Cerebellar nuclear complex (tissue), 1 donor: Measurements from ENCODE around the gene MED27.

ENCODE experiments used
- DNase-seq, 2 experiments: peaks; one replicate each; lab custom pipeline; 2025; lab: John Stamatoyannopoulos, UW

Gene MED27

DNA sequence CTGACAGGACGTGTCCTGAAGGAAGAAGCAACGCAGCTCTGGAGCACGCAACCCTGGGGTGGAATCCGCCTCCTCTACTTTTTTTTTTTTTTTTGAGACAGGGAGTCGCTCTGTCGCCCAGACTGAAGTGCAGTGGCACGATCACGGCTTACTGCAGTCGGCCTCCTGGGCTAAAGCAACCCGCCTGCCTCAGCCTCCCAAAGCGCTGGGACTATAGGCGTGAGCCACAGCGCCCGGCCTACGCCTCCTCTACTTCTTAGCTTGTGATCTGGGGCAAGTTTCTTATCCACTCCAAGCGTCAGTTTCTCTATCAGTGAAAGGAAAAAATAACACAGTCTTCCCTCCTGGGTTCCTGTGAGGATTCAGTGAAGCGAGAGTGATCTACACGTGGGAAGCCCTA lies 243.6 kb downstream of the MED27 start:
- DNase-seq: no peak

DNA sequence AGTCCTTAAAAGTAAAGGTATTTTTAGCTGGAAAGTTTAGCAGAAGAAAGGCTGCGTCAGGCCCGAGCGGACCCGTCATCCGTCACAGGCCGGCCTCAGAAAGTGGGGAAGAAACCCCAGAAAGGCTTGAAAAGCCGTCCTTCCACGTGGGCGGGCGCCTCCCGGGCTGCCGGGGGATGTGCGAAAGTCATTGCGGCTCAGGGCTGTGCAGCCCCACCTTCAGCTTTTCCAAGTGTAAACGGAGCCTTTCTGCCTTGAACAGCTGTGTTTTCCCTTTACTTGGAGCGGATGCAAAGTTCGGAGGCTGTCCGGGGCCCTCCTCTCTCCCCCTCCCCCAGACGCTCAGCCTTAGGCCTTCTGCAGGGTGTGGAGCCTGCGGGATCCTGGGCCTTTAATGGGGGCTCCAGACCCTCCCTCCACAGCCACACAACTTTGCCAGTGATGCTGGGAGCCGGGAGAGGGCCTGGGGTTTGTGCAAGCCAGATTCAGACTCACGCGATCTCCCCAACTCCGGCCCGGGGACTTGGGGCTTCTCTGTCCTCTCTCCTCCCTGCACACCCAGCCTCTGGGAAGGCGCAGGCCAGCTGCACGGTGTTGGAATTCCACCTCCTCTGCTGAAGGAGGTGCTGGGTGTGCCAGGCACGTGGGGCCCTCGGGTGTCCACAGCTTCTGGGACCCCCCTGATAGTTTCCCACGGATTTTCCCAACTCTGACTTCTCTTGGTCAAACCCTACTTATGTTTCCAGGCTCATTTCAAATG lies 244.3 kb downstream of the MED27 start:
- DNase-seq: no peak

DNA sequence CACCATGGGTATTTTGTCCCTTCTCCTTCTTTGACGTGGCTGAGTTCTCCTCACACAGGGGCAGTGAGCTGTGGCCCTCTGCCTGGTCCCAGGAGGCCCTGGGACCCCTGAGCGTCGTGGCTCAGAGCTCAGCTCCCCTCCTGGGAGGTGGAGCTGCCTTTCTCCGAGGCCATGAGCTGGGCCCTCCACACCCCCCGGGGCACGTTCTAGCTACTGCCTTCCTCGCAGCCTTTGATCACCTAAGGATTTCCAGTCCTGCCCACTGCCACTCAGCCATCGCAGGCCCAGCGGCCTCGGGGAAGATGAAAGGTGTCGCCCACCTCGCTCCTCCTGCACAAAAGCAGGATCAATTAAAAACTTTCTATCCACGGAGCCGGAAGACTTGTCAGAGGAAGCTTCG lies 244.9 kb downstream of the MED27 start:
- DNase-seq: no peak

DNA sequence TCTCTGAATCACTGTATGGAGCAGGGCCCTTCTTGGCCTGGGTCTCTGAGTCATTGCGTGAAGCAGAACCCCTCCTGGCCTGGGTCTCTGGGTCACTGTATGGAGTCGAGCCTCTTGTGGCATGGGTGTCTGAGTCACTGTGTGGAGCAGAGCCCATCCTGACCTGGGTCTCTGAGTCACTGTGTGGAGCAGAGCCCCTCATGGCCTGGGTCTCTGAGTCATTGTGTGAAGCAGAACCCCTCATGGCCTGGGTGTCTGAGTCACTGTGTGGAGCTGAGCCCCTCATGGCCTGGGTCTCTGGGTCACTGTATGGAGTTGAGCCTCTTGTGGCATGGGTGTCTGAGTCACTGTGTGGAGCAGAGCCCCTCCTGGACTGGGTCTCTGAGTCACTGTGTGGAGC lies 245.8 kb downstream of the MED27 start:
- no peak for DNase-seq

DNA sequence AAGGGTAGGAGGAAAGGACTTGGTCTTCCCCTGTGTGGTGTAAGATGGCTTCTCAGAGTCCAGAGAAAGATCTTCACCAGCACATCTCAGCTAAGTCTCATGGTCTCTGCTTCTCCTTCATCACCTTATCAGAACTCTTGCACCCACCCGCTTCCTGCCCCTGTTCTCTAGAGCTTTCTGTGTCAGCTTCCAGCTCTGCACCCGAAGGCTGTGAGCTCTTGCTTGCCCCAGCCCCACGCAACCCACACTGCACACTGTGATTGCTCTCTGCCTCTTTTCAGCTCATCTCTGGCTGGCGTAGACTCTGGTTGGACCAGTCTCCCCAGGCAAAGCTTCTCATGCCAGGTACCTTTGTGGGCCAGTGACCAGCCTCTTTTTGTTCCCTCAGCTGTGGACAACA lies 246.6 kb downstream of the MED27 start:
- no peak for DNase-seq

DNA sequence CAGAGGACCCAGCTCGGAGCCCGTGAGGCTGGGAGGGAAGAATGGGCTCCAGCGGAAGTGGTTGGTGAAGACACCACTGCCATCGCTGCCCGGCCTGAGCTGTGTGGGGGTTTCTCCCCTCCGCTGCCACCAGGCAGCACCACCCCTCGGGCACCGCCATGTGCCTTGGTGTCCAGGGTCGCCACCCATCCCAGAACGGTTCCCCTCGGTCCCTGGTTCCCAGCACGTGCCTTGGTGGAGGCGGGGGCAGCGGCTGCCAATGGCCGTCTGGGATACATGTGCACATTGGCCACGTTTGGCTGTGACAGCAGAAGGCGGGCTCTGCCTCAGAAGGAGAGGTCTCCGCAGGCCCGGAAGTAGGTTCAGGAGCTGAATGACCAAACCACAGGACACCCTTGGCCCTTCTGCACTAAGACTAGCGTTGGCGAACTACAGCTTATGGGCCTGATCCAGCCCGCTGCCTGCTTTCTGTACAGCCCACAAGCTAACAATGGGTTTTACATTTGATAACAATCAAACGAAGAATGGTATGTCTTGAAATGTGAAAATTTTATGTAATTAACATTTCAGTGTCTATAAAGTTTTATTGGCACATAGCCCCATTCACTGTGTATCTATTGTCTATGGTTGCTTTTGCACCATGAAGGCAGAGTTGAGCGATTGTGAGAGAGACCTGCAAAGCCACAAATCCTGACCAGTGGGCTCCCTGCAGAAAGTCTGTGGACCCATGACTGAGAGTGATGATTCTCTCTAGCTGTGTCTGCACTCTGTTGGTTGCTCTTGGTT lies 248.1 kb downstream of the MED27 start:
- DNase-seq: no peak

DNA sequence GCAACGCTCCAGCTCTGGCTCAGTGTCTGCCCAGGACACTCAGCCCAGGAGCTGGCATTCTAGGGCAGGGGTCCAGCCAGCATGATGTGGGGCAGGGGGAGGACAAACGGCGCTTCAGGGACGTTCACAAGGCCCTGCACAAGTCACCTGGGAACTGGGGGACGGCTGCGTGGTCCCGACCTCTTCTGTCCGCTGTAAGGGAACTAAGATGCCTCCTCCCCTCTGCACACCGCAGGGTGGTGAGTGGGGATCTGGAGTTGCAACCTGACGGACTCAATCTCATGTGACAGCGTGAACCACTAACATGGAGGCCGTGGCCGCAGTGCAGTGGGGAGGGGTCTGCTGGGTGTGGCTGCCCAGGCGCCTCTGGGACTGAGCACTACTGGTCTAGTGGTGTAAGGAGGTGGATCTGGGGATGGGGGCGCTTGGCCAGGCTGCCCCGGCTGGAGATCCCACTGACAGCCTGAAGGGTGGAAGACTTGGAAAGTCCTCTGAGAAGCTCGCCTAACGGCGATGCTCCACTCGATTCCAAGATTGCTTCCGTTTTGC lies 251.8 kb downstream of the MED27 start:
- DNase-seq: no peak

DNA sequence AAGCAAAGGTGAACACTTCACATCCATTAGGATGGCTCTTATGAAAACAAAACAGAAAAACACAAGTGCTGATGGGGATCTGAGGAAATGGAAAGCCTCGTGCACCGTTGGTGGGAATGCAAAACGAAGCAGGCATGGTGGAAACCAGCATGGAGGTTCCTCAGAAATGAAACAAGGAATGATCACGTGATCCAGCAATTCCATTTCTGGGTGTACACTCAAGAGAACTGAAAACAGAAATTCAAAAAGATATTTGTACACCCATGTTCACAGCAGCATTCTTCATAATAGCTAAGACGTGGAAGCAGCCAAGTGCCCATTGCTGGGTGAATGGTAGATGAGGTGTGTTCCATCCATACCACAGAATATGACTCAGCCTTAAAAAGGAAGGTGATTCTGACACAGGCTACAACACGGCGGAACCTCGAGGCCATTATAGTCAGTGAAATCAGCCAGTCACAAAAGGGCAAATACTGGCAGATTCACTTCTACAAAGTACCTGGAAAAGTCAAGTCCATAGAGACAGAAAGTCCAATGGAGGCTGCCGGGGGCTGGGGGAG lies 252.6 kb downstream of the MED27 start:
- DNase-seq: no peak

DNA sequence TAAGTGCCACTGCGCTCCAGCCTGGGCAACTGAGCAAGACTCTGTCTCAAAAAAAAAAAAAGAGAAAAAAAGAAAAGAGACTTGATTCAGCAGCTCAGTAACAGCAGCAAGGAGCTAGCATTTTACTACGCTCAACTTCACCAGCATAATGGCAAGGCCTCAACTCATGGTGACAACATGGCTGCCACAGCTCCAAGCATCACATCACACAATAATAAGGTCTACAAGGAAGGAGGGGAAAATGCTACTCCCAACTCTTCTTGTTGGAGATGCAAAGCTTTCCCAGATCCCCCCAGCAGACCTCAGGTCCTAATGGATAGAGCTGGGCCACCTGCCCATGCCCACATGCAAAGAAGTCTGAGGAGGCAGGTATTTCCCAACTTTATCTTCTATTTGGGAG lies 253.6 kb downstream of the MED27 start:
- no peak for DNase-seq

DNA sequence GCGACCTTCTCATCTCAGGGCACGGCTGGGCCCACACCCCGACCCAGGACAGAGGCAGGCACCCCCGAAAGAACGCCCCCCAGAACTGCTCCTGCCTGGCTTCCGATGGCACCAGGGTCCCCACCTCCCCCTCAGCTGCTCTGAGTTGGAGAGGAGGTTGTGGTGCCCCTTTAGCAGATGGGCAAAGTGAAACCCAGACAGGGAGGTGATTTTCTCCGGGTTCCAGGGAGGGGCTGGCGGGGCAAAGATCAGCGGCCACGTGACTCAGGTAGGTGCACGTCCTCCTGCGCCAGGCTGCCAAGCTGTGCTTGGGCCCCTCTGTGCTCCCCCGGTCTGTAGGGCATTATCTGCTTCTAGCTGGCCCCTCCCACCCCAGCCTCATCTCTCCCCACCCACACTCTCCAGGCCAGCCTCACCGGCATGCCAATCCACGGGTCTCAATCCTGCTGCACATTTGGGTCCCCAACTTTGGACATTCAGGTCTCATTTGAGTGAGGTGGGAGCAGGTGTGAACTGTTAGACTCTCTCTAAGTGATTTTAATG lies 254.6 kb downstream of the MED27 start:
- no peak for DNase-seq

DNA sequence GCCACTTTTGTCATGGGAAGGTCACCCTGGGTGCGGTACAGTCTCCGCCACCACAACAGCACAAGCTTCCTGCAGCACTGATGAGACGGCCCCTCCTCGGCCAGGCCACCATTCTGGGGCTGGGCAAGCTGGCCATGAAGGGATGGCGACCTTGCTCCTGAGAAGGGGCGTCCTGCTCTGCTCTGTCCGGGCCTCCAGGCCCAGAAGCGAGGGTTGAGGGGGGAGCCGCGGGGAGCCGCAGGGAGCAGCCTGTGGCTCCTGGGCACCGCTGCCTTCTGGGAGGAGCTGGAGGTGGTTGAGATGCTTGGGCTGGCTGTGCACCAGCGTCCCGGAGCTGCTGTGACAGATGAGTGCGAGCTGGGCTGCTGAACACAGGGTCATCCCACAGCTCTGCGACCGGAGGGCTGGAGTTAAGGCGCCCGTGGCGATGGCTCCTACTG lies 255.5 kb downstream of the MED27 start:
- no peak for DNase-seq

DNA sequence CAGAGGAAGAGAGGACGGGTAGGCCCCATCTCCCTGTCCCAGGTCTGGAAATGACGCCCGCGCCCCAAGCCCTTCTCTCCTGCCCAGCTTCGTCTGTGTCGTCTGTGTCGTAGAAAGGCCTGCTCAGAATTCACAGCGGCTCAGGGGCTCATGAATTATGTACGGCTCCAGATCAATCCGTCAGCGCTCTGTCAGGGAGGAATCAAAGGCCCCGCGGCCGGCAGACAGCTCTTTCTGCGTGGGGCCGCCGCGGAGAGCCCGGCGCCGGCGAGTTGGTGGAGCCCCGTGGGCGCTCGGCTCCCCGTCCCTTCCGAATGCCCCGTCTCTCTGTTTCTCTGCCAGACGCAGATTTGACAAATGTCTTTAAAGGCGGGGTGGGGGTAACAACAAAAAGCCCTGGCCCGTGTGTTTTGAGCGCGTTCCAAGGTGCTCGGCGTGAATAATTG lies 255.9 kb downstream of the MED27 start:
- no peak for DNase-seq

DNA sequence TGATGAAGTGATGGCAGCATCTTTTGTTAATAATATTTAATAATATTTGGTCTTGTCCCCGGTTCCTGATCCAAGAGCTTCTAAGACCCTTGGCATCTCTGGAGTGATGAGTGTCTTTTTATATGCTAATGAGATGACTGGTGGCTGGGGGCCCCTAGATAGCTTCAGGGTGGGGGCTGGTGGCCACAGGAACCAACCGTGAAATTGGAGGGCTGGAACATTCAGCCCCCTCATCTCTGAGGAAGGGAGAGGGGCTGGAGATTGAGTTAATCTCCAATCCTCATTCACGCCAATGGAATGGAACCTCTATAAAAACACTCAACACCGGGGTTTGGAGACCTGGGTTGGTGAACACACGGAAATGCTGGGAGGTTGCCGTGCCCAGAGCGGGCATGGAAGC lies 261.6 kb downstream of the MED27 start:
- no peak for DNase-seq

DNA sequence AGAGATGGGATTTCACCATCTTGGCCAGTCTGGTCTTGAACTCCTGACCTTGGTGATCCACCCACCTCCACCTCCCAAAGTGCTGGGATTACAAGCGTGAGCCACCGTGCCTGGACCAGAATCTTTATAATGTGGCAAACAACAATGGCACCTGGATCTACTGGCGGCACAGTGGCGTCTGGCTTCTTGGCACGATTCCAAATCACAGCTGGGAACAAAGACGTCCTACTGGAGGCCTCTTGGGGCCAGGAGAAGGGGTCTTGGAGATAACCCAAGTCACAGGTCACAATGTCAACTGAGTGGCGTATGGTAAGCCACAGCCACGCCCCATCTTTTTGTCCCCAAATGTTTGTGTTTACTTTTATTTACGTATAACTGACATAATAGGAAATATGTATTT lies 262.0 kb downstream of the MED27 start:
- DNase-seq: no peak

DNA sequence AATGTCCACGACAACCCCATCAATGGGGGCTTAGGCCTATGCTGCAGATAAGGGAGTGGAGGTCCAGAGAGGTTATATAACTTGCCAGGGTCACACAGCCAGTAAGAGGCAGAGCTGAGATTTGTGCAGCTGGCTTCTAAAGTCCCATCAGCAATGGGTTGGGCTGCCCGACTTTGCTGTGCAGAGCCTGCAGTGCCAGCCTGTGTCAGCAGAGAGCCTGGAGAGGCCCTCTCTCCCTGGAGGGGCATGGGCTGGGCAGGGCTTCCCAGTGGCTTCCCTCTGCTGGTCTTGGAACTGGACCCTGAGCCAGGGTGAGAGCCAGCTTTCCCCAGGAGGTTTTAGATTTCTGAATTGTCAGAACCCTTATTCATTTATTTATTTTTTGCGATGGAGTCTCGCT lies 262.6 kb downstream of the MED27 start:
- DNase-seq: no peak

DNA sequence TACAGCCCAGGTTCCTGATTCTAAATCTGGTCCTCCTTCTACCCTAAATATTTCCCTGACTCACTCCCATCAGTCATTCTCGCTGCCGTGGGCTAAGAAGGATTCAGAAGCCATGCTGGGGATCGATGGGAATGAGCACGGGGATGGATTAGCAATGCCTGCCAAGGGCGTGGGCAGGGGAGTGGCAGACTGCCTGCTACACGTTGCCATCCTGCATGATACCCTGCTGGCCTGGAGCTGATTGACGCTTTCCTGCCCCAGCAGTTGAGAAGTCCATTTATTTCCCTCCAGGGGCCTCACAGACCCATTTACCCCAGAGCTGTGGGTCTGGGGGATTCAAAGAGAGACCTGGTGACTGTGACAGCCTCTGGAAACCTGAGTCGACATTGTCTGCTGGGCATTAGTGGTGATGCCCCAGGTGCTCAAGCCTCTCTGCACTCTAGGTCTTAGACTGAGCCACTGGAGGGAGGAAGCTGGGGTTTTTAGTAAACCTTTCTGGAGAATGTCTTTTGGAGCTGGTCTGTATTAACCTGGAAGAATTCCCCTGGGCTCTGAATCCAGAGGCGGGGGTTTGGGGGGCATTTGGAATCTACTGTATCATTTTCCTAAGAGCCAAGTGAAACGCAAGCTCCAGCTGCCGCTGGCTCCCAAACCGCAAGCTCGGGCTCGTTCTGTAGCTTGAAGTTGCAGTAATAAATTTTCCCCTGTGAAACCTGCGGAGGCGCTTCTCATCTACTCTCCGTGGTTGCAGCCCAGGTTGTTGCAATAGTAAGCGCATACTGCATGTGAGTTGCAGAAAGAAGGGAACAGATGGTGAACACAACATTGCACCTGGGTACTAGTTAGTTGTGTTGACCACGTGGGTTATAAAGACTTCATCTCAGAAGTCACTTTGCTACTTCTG lies 263.4 kb downstream of the MED27 start:
- no peak for DNase-seq

DNA sequence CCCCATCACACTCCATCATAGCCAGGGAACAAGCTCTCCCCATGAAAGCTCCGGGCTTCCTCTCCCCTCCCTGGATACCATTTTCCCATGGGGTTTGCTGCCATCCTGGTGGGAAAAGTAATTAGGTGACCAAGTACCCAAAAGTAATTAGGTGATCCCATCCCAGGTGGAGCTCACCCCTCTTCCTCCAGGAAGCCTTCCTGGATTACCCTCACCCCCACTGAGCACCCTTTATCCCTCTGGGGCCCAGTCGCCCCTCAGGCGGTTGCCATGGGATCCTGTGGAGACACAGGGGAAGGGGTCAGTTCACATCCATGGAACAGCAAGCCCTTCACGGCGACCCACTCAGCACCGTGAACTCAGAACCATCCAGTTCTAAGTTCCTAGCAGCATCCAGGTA lies 265.0 kb downstream of the MED27 start:
- no peak for DNase-seq

DNA sequence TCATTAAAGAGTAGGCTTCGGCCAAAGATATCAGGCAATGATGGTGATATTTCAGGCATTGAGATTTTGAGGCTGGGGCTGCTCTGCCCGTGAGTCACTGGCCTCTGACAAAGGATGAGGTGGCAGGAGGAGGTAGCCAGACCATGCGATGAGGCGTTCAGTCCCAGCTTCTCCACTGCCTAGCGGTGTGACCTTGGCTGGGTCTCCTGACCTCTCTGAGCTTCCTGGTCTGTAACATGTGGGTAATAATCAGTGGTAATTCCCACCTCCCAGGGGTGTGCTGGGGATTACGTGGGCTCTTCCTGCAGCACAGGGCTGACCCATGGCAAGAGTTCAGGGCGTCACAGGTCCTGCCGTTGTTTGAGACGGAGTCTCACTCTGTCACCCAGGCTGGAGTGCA lies 266.6 kb downstream of the MED27 start:
- DNase-seq: no peak

DNA sequence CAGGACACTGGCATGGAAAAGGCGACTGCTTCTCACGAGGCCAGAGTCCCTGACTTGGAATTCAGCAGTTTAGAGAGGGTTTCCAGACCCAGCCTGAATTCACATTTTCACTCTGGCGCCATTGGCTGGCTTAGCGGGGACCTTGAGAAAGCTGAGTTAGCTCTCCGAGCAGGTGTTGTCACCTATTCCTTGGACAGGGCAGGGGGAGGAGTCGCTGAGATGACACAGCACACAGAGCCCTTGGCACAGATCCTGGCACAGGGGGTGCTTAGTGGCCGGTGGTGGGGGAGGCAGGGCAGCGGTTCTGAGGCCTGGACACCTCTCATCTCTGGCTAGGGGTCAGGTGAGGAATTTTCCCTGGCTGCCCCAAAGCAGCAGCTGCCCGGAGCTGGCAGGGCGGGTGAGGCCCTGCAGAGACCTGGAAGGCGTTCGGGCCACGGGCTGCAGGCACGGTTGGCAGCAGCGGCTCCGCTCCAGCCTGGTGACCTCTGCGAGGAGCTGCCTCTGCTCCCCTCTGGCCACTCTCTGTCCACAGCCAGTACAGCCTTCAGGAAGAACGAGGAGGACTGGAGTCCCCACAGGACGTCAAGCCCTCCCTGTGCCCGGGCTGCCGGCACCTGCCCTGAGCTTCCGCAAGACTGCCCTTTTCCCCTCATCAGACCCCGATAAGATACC lies 267.4 kb downstream of the MED27 start:
- no peak for DNase-seq

DNA sequence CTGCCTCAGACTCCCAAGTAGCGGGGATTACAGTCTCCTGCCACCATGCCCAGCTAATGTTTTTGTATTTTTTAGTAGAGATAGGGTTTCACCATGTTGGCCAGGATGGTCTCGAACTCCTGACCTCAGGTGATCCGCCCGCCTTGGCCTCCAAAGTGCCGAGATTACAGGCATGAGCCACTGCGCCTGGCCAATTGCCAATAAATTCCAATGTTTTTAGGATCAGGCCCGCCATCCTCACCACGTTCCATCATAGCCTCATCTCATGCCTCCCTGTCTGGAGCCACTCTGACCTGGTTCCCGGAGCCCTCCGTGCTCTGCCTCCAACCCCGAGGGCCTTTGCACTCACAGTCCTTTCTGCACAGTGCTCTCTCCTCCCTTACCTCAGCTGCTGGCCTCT lies 268.3 kb downstream of the MED27 start:
- DNase-seq: no peak
